WTC11 (cell line): Measurements from ENCODE around the gene CPAMD8. TPM values are rescaled to one million over a fixed set of nuclear protein-coding genes. Genes with fewer than 3 reads are reported as not detected.

ENCODE experiments used
- ATAC-seq: fragments of 200-7000 bp; cut with Tn5 transposase; 2 replicates; pipeline ENCODE4 v1.10.0; 2021; ENCODE audit warnings: mild to moderate bottlenecking, moderate library complexity
- CTCF ChIA-PET: fragments of 300-600 bp; sonication (Branson Sonifier 250); formaldehyde crosslinking; loops from one replicate; lab custom pipeline; 2021; ENCODE audit warnings: antibody characterized with exemption; lab: Charles Lee
- POLR2A ChIA-PET: fragments of 350-600 bp; sonication (Branson Sonifier 250); formaldehyde crosslinking; loops from one replicate; lab custom pipeline; 2021; ENCODE audit warnings: antibody characterized with exemption; lab: Charles Lee
- DNase-seq: peaks from one replicate; pipeline ENCODE4 v3.0.0; 2021; ENCODE audit warnings: low spot score
- H3K27ac Mint-ChIP-seq: 2 replicates; pipeline ENCODE4 v1.8.0; 2021; ENCODE audit warnings: mixed read lengths
- H3K27me3 Mint-ChIP-seq: 2 replicates; pipeline ENCODE4 v1.8.0; 2021; ENCODE audit warnings: low read depth, mild to moderate bottlenecking, moderate library complexity, mixed read lengths
- H3K36me3 Mint-ChIP-seq: 2 replicates; pipeline ENCODE4 v1.8.0; 2021; ENCODE audit warnings: mixed read lengths
- H3K4me1 Mint-ChIP-seq: 2 replicates; pipeline ENCODE4 v1.8.0; 2022; ENCODE audit warnings: mixed read lengths
- H3K4me3 Mint-ChIP-seq: 2 replicates; pipeline ENCODE4 v1.8.0; 2021; ENCODE audit warnings: mild to moderate bottlenecking, moderate library complexity, mixed read lengths
- H3K9me3 Mint-ChIP-seq: 2 replicates; pipeline ENCODE4 v1.8.0; 2021; ENCODE audit warnings: mixed read lengths
- ATF1 ChIP-seq: sonication (generic); formaldehyde crosslinking; IDR thresholded peaks from 2 replicates; pipeline ENCODE4 v1.8.1; 2023; ENCODE audit warnings: mild to moderate bottlenecking, moderate library complexity, missing genetic modification reagents
- ATF2 ChIP-seq: sonication (generic); formaldehyde crosslinking; IDR thresholded peaks from 2 replicates; pipeline ENCODE4 v1.8.1; 2022; ENCODE audit warnings: low read depth, missing genetic modification reagents, borderline replicate concordance
- CDX4 ChIP-seq: fragments of 250-450 bp; sonication (Bioruptor Pico); IDR thresholded peaks from 2 replicates; pipeline ENCODE4 v1.9.0; 2021; ENCODE audit warnings: moderate library complexity, mild to moderate bottlenecking, inconsistent platforms, borderline replicate concordance
- CTCF ChIP-seq: fragments of 200-600 bp; IDR thresholded peaks from 2 replicates; pipeline ENCODE4 v1.8.0; 2022; ENCODE audit warnings: antibody characterized with exemption
- ETV6 ChIP-seq: sonication (generic); formaldehyde crosslinking; IDR thresholded peaks from 2 replicates; pipeline ENCODE4 v1.8.1; 2022; ENCODE audit warnings: mild to moderate bottlenecking, missing genetic modification reagents
- FOXP1 ChIP-seq: sonication (generic); formaldehyde crosslinking; IDR thresholded peaks from 2 replicates; pipeline ENCODE4 v1.8.0; 2022; ENCODE audit warnings: missing genetic modification reagents, mild to moderate bottlenecking, moderate library complexity, borderline replicate concordance
- JAZF1 ChIP-seq: fragments of 250-450 bp; sonication (Bioruptor Pico); IDR thresholded peaks from 2 replicates; pipeline ENCODE4 v1.9.0; 2021; ENCODE audit warnings: moderate library complexity, mild to moderate bottlenecking, inconsistent platforms
- MAX ChIP-seq: sonication (generic); formaldehyde crosslinking; IDR thresholded peaks from 2 replicates; pipeline ENCODE4 v1.8.0; 2022; ENCODE audit warnings: mild to moderate bottlenecking, missing genetic modification reagents
- SMAD4 ChIP-seq: sonication (generic); formaldehyde crosslinking; IDR thresholded peaks from 2 replicates; pipeline ENCODE4 v1.8.0; 2022; ENCODE audit warnings: mild to moderate bottlenecking, missing genetic modification reagents
- TEAD4 ChIP-seq: sonication (generic); formaldehyde crosslinking; IDR thresholded peaks from 2 replicates; pipeline ENCODE4 v1.8.0; 2022; ENCODE audit warnings: mild to moderate bottlenecking, missing genetic modification reagents
- USF1 ChIP-seq: sonication (generic); formaldehyde crosslinking; IDR thresholded peaks from 2 replicates; pipeline ENCODE4 v1.8.0; 2022; ENCODE audit warnings: mild to moderate bottlenecking, missing genetic modification reagents
- ZNF121 ChIP-seq: sonication (generic); formaldehyde crosslinking; IDR thresholded peaks from 2 replicates; pipeline ENCODE4 v1.8.0; 2023; ENCODE audit warnings: missing genetic modification reagents
- ZNF263 ChIP-seq: sonication (generic); formaldehyde crosslinking; IDR thresholded peaks from 2 replicates; pipeline ENCODE4 v1.8.1; 2022; ENCODE audit warnings: low read depth, mild to moderate bottlenecking, moderate library complexity, missing genetic modification reagents
- total RNA-seq: library from RNA; stranded (reverse); gene quantifications from 3 replicates; pipeline ENCODE4 v1.2.3, GENCODE V29; 2021
- TF ChIP-seq, protein P1 (sequence below): sonication (generic); formaldehyde crosslinking; IDR thresholded peaks from 2 replicates; pipeline ENCODE4 v1.8.1; 2023; ENCODE audit warnings: mild to moderate bottlenecking, missing genetic modification reagents, borderline replicate concordance
- TF ChIP-seq, protein P2 (sequence below): sonication (generic); formaldehyde crosslinking; IDR thresholded peaks from 2 replicates; pipeline ENCODE4 v1.8.1; 2022; ENCODE audit warnings: mild to moderate bottlenecking, missing genetic modification reagents, moderate library complexity, borderline replicate concordance
- TF ChIP-seq, protein P3 (sequence below): sonication (generic); formaldehyde crosslinking; IDR thresholded peaks from 2 replicates; pipeline ENCODE4 v1.8.1; 2023; ENCODE audit warnings: mild to moderate bottlenecking, missing genetic modification reagents, moderate library complexity
- TF ChIP-seq, protein P4 (sequence below): sonication (generic); formaldehyde crosslinking; IDR thresholded peaks from 2 replicates; pipeline ENCODE4 v1.8.0; 2023; ENCODE audit warnings: missing genetic modification reagents, mild to moderate bottlenecking, borderline replicate concordance
- TF ChIP-seq, protein P5 (sequence below): fragments of 250-450 bp; sonication (Bioruptor Pico); IDR thresholded peaks from 2 replicates; pipeline ENCODE4 v1.9.0; 2021; ENCODE audit warnings: mild to moderate bottlenecking, borderline replicate concordance

Gene CPAMD8
- total RNA-seq, 1 experiment from 2014 or later = 6.9 TPM

DNA sequence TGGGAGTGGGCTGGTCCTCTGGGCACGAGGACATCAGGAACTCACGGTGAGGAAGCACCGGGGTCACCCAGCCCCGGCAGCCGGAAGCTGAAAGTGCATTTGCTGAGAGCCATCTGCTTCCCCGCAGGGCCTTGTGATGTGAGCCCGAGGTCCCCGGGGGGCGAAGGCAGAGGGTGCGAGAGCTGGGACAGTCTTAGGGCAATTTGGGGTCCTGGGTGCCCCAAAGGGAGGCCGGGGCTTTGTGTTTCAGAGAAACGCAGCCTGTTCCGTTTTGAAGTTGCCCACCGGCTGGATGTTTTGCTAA, 133.0 kb downstream of the CPAMD8 start:
- Mint-ChIP-seq H3K4me3 (no peak overlapping the region), H3K4me1 (peaks cover 4% of the 10 kb centered on the region; the same call in 1 of the 2 replicates), H3K27ac (no peak overlapping the region), H3K27me3 (peaks cover 17% of the 10 kb centered on the region), H3K9me3 (no peaks in the 10 kb centered on the region), H3K36me3 (no peaks in the 10 kb centered on the region)
- POLR2A ChIA-PET = no interaction called here
- ATAC-seq = no peak
- CTCF ChIA-PET = no interaction called here
- DNase-seq = no peak
- TF ChIP-seq TEAD4 (CRISPR knock-in tag) (no peak), JAZF1 (CRISPR knock-in tag) (no peak), CTCF (no peak), ZNF263 (no peak), SMAD4 (no peak), MAX (CRISPR knock-in tag) (no peak), ATF2 (CRISPR knock-in tag) (no peak), FOXP1 (CRISPR knock-in tag) (no peak), ATF1 (CRISPR knock-in tag) (no peak), CDX4 (no peak), USF1 (CRISPR knock-in tag) (no peak), ETV6 (no peak), ZNF121 (CRISPR knock-in tag) (no peak)
- TF ChIP-seq, protein P1, sequence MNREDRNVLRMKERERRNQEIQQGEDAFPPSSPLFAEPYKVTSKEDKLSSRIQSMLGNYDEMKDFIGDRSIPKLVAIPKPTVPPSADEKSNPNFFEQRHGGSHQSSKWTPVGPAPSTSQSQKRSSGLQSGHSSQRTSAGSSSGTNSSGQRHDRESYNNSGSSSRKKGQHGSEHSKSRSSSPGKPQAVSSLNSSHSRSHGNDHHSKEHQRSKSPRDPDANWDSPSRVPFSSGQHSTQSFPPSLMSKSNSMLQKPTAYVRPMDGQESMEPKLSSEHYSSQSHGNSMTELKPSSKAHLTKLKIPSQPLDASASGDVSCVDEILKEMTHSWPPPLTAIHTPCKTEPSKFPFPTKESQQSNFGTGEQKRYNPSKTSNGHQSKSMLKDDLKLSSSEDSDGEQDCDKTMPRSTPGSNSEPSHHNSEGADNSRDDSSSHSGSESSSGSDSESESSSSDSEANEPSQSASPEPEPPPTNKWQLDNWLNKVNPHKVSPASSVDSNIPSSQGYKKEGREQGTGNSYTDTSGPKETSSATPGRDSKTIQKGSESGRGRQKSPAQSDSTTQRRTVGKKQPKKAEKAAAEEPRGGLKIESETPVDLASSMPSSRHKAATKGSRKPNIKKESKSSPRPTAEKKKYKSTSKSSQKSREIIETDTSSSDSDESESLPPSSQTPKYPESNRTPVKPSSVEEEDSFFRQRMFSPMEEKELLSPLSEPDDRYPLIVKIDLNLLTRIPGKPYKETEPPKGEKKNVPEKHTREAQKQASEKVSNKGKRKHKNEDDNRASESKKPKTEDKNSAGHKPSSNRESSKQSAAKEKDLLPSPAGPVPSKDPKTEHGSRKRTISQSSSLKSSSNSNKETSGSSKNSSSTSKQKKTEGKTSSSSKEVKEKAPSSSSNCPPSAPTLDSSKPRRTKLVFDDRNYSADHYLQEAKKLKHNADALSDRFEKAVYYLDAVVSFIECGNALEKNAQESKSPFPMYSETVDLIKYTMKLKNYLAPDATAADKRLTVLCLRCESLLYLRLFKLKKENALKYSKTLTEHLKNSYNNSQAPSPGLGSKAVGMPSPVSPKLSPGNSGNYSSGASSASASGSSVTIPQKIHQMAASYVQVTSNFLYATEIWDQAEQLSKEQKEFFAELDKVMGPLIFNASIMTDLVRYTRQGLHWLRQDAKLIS (CRISPR knock-in tag) = no peak
- TF ChIP-seq, protein P2, sequence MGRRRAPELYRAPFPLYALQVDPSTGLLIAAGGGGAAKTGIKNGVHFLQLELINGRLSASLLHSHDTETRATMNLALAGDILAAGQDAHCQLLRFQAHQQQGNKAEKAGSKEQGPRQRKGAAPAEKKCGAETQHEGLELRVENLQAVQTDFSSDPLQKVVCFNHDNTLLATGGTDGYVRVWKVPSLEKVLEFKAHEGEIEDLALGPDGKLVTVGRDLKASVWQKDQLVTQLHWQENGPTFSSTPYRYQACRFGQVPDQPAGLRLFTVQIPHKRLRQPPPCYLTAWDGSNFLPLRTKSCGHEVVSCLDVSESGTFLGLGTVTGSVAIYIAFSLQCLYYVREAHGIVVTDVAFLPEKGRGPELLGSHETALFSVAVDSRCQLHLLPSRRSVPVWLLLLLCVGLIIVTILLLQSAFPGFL (CRISPR knock-in tag) = no peak
- TF ChIP-seq, protein P3, sequence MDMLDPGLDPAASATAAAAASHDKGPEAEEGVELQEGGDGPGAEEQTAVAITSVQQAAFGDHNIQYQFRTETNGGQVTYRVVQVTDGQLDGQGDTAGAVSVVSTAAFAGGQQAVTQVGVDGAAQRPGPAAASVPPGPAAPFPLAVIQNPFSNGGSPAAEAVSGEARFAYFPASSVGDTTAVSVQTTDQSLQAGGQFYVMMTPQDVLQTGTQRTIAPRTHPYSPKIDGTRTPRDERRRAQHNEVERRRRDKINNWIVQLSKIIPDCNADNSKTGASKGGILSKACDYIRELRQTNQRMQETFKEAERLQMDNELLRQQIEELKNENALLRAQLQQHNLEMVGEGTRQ (CRISPR knock-in tag) = no peak
- TF ChIP-seq, protein P4, sequence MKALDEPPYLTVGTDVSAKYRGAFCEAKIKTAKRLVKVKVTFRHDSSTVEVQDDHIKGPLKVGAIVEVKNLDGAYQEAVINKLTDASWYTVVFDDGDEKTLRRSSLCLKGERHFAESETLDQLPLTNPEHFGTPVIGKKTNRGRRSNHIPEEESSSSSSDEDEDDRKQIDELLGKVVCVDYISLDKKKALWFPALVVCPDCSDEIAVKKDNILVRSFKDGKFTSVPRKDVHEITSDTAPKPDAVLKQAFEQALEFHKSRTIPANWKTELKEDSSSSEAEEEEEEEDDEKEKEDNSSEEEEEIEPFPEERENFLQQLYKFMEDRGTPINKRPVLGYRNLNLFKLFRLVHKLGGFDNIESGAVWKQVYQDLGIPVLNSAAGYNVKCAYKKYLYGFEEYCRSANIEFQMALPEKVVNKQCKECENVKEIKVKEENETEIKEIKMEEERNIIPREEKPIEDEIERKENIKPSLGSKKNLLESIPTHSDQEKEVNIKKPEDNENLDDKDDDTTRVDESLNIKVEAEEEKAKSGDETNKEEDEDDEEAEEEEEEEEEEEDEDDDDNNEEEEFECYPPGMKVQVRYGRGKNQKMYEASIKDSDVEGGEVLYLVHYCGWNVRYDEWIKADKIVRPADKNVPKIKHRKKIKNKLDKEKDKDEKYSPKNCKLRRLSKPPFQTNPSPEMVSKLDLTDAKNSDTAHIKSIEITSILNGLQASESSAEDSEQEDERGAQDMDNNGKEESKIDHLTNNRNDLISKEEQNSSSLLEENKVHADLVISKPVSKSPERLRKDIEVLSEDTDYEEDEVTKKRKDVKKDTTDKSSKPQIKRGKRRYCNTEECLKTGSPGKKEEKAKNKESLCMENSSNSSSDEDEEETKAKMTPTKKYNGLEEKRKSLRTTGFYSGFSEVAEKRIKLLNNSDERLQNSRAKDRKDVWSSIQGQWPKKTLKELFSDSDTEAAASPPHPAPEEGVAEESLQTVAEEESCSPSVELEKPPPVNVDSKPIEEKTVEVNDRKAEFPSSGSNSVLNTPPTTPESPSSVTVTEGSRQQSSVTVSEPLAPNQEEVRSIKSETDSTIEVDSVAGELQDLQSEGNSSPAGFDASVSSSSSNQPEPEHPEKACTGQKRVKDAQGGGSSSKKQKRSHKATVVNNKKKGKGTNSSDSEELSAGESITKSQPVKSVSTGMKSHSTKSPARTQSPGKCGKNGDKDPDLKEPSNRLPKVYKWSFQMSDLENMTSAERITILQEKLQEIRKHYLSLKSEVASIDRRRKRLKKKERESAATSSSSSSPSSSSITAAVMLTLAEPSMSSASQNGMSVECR (CRISPR knock-in tag) = no peak
- TF ChIP-seq, protein P5, sequence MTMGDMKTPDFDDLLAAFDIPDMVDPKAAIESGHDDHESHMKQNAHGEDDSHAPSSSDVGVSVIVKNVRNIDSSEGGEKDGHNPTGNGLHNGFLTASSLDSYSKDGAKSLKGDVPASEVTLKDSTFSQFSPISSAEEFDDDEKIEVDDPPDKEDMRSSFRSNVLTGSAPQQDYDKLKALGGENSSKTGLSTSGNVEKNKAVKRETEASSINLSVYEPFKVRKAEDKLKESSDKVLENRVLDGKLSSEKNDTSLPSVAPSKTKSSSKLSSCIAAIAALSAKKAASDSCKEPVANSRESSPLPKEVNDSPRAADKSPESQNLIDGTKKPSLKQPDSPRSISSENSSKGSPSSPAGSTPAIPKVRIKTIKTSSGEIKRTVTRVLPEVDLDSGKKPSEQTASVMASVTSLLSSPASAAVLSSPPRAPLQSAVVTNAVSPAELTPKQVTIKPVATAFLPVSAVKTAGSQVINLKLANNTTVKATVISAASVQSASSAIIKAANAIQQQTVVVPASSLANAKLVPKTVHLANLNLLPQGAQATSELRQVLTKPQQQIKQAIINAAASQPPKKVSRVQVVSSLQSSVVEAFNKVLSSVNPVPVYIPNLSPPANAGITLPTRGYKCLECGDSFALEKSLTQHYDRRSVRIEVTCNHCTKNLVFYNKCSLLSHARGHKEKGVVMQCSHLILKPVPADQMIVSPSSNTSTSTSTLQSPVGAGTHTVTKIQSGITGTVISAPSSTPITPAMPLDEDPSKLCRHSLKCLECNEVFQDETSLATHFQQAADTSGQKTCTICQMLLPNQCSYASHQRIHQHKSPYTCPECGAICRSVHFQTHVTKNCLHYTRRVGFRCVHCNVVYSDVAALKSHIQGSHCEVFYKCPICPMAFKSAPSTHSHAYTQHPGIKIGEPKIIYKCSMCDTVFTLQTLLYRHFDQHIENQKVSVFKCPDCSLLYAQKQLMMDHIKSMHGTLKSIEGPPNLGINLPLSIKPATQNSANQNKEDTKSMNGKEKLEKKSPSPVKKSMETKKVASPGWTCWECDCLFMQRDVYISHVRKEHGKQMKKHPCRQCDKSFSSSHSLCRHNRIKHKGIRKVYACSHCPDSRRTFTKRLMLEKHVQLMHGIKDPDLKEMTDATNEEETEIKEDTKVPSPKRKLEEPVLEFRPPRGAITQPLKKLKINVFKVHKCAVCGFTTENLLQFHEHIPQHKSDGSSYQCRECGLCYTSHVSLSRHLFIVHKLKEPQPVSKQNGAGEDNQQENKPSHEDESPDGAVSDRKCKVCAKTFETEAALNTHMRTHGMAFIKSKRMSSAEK (CRISPR knock-in tag) = no peak
